Measurements from ENCODE around the gene SYCP2.

The SYCP2 gene

GRCh38 chr20:59933296-59933848, at the start of gene SYCP2:
Gene SYCP2, minus strand, starts transcription at chr20:59933637. Its CDS starts 11,224 bp downstream, at chr20:59922413.
- no peaks in the 10 kb centered on the region for H3K36me3 ChIP-seq (ENCODE audit: insufficient read depth, low read length)
- no peaks in the 10 kb centered on the region for H3K9me3 ChIP-seq (ENCODE audit: low read length)
- H2AFZ ChIP-seq (ENCODE audit: low read length), result no peak within 1 kb of the TSS
- H3K27me3 ChIP-seq (ENCODE audit: insufficient read depth, low read length), result no peaks in the 10 kb centered on the region
- no peaks in the 10 kb centered on the region for H3K79me2 ChIP-seq (ENCODE audit: insufficient read depth, low read length)
- no peak within 1 kb of the TSS for H3K9ac ChIP-seq (ENCODE audit: low read length)
- no peak within 1 kb of the TSS for H3K4me2 ChIP-seq (ENCODE audit: low read length)
- peaks cover 12% of the 10 kb centered on the region for H3K4me1 ChIP-seq (ENCODE audit: insufficient read depth, low read length, severe bottlenecking)
- H4K20me1 ChIP-seq (ENCODE audit: insufficient read depth, low read length), result no peaks in the 10 kb centered on the region
- TF ChIP-seq CTCF (IDR thresholded peaks at IDR 0.05; ENCODE audit: low read length) (no peak), EZH2 (IDR thresholded peaks at IDR 0.05; ENCODE audit: borderline replicate concordance, low read length) (no peak)
- no peaks in the 10 kb centered on the region for H3F3A ChIP-seq (ENCODE audit: insufficient read depth, low read length)
- no peak within 1 kb of the TSS for H3K4me3 ChIP-seq (ENCODE audit: low read depth, low read length, poor library complexity, severe bottlenecking)
- no peaks in the 10 kb centered on the region for H3K9me2 ChIP-seq (ENCODE audit: low read depth, low read length)
- no peak within 1 kb of the TSS for H3K27ac ChIP-seq (ENCODE audit: low read depth, low read length, poor library complexity, severe bottlenecking)

DNA sequence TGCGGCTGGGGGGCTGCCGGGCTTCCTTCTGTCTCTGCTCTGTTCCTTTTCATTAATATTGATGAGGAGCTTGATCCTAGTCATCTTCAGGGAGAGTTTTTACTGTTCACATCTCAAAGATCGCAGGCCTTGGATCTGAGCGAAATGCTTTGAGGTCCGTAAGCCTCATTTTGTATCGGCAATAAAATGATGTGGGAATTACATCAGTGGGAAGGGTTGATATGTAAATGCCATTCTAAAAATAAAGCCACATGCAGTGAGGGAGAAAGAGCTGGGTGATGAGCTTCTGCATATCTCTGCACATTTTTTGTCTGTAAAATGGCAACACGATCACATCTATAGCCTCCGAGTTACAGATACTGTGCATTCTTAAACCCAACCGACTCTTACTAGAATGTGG, 49.6 kb upstream of the SYCP2 start:
- Histone ChIP-seq H3K27ac (ENCODE audit: low read depth, low read length, poor library complexity, severe bottlenecking) (no peak overlapping the region), H3K36me3 (ENCODE audit: insufficient read depth, low read length) (no peaks in the 10 kb centered on the region)
- TF ChIP-seq EZH2 (IDR thresholded peaks at IDR 0.05; ENCODE audit: borderline replicate concordance, low read length) (no peak), CTCF (IDR thresholded peaks at IDR 0.05; ENCODE audit: low read length) (no peak)

GRCh38 chr20:59977086-59977485, 43.6 kb upstream of the SYCP2 start:
- Histone ChIP-seq H3K27ac (ENCODE audit: low read depth, low read length, poor library complexity, severe bottlenecking) (no peak overlapping the region), H2AFZ (ENCODE audit: low read length) (no peak overlapping the region), H3F3A (ENCODE audit: insufficient read depth, low read length) (no peaks in the 10 kb centered on the region), H3K79me2 (ENCODE audit: insufficient read depth, low read length) (no peaks in the 10 kb centered on the region), H3K4me1 (ENCODE audit: insufficient read depth, low read length, severe bottlenecking) (no peaks in the 10 kb centered on the region), H3K9ac (ENCODE audit: low read length) (no peak overlapping the region), H3K4me2 (ENCODE audit: low read length) (no peak overlapping the region), H3K36me3 (ENCODE audit: insufficient read depth, low read length) (no peaks in the 10 kb centered on the region), H3K27me3 (ENCODE audit: insufficient read depth, low read length) (no peaks in the 10 kb centered on the region), H3K9me3 (ENCODE audit: low read length) (no peaks in the 10 kb centered on the region), H4K20me1 (ENCODE audit: insufficient read depth, low read length) (no peaks in the 10 kb centered on the region), H3K9me2 (ENCODE audit: low read depth, low read length) (no peaks in the 10 kb centered on the region), H3K4me3 (ENCODE audit: low read depth, low read length, poor library complexity, severe bottlenecking) (no peak overlapping the region)
- no peak for TF ChIP-seq EZH2 (IDR thresholded peaks at IDR 0.05; ENCODE audit: borderline replicate concordance, low read length)
- no peak for TF ChIP-seq CTCF (IDR thresholded peaks at IDR 0.05; ENCODE audit: low read length)

More for the DNA sequence above, 49.6 kb upstream of the SYCP2 start:
- H3K4me1 ChIP-seq (ENCODE audit: insufficient read depth, low read length, severe bottlenecking), result peaks cover 3% of the 10 kb centered on the region
- no peak overlapping the region for H3K9ac ChIP-seq (ENCODE audit: low read length)
- no peaks in the 10 kb centered on the region for H3K9me3 ChIP-seq (ENCODE audit: low read length)
- no peak overlapping the region for H3K4me2 ChIP-seq (ENCODE audit: low read length)
- no peaks in the 10 kb centered on the region for H3F3A ChIP-seq (ENCODE audit: insufficient read depth, low read length)
- H2AFZ ChIP-seq (ENCODE audit: low read length), result no peak overlapping the region
- no peaks in the 10 kb centered on the region for H3K9me2 ChIP-seq (ENCODE audit: low read depth, low read length)
- no peaks in the 10 kb centered on the region for H3K79me2 ChIP-seq (ENCODE audit: insufficient read depth, low read length)
- no peaks in the 10 kb centered on the region for H3K27me3 ChIP-seq (ENCODE audit: insufficient read depth, low read length)
- H3K4me3 ChIP-seq (ENCODE audit: low read depth, low read length, poor library complexity, severe bottlenecking), result no peak overlapping the region
- H4K20me1 ChIP-seq (ENCODE audit: insufficient read depth, low read length), result no peaks in the 10 kb centered on the region
